Measurements from ENCODE around the gene KMT2B.

- TF ChIP-seq EZH2 (IDR thresholded peaks at IDR 0.05; ENCODE audit: borderline replicate concordance, low read length): no peak
- no peak for TF ChIP-seq CTCF (IDR thresholded peaks at IDR 0.05; ENCODE audit: low read length)
Observed at GRCh38 chr19:35689836-35690235, 28.0 kb upstream of the KMT2B start.

All from OCI-LY1 (cell line).